ENCODE results near the gene HSD17B14.

The HSD17B14 gene

GRCh38 chr19:48830965-48831364, 5.3 kb downstream of the HSD17B14 start:
- Histone ChIP-seq H3K27me3 (ENCODE audit: insufficient read depth, low read depth, severe bottlenecking) (no peaks in the 10 kb centered on the region), H3K4me3 (ENCODE audit: low read depth, low read length) (no peak overlapping the region), H3K36me3 (peaks cover 2% of the 10 kb centered on the region; the same call in 1 of the 2 replicates), H3K9me3 (ENCODE audit: severe bottlenecking) (no peaks in the 10 kb centered on the region), H3K27ac (no peak overlapping the region)
- TF ChIP-seq CTCF (IDR thresholded peaks at IDR 0.05; ENCODE audit: low read depth, low read length): no peak
- no peak for DNase-seq

DNA sequence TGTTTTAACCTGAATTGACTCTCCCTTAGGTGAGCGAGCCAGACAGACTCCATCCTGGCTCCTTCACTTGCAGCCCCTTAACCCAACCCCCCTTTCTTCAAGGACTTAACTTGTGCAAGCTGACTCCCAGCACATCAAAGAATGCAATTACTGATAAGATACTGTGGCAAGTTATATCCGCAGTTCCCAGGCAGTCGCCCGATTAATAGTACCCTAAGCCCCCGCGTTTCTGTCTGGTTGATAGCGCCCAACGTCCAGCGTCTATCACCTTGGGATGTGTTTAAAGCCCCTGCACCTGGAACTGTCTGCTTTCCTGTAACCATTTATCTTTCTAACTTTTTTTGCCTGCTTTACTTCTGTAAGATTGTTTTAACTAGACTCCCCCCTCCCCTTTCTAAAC, 6.2 kb downstream of the HSD17B14 start:
- Histone ChIP-seq H3K27me3 (ENCODE audit: insufficient read depth, low read depth, severe bottlenecking) (no peaks in the 10 kb centered on the region), H3K36me3 (peaks cover 2% of the 10 kb centered on the region; the same call in 1 of the 2 replicates), H3K9me3 (ENCODE audit: severe bottlenecking) (no peaks in the 10 kb centered on the region), H3K27ac (no peak overlapping the region), H3K4me3 (ENCODE audit: low read depth, low read length) (no peak overlapping the region)
- no peak for DNase-seq
- no peak for TF ChIP-seq CTCF (IDR thresholded peaks at IDR 0.05; ENCODE audit: low read depth, low read length)

DNA sequence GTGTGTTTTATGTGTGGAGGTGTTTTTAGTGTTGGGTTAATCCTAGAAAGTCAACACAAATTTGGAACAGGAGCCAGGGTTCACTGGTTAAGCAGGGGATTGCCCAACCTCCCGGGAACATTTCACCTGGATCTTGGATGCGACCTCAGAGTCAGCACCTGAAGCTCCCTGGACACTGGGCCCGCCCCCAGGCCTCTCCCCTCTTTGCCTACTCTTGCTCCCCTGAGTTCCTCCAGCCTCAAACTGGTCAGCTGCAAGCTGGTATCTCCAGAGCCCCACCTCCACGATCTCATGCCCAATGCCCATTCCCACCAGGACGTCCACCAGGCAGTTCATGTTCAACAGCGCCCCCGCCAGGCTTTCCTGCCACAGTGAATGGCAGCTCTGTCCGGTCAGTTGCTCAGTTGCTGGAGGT, 9.7 kb downstream of the HSD17B14 start:
- H3K27ac ChIP-seq: no peak overlapping the region
- no peaks in the 10 kb centered on the region for H3K27me3 ChIP-seq (ENCODE audit: insufficient read depth, low read depth, severe bottlenecking)
- no peak for DNase-seq
- H3K4me3 ChIP-seq (ENCODE audit: low read depth, low read length): no peak overlapping the region
- H3K36me3 ChIP-seq: peaks cover 2% of the 10 kb centered on the region; the same call in 1 of the 2 replicates
- H3K9me3 ChIP-seq (ENCODE audit: severe bottlenecking): no peaks in the 10 kb centered on the region
- TF ChIP-seq CTCF (IDR thresholded peaks at IDR 0.05; ENCODE audit: low read depth, low read length): peak; percentile 30

- no peak for DNase-seq
- Histone ChIP-seq H3K27ac (no peak overlapping the region), H3K9me3 (ENCODE audit: severe bottlenecking) (no peaks in the 10 kb centered on the region), H3K36me3 (no peaks in the 10 kb centered on the region), H3K4me3 (ENCODE audit: low read depth, low read length) (no peak overlapping the region), H3K27me3 (ENCODE audit: insufficient read depth, low read depth, severe bottlenecking) (no peaks in the 10 kb centered on the region)
- no peak for TF ChIP-seq CTCF (IDR thresholded peaks at IDR 0.05; ENCODE audit: low read depth, low read length)
Measured at GRCh38 chr19:48822514-48822913, 13.8 kb downstream of the HSD17B14 start.

- H3K27me3 ChIP-seq (ENCODE audit: insufficient read depth, low read depth, severe bottlenecking): no peaks in the 10 kb centered on the region
- no peak for DNase-seq
- H3K9me3 ChIP-seq (ENCODE audit: severe bottlenecking): no peaks in the 10 kb centered on the region
Measured at GRCh38 chr19:48821633-48822032, 14.7 kb downstream of the HSD17B14 start.

More at GRCh38 chr19:48821633-48822032, 14.7 kb downstream of the HSD17B14 start:
- H3K36me3 ChIP-seq: no peaks in the 10 kb centered on the region
- no peak overlapping the region for H3K27ac ChIP-seq
- TF ChIP-seq CTCF (IDR thresholded peaks at IDR 0.05; ENCODE audit: low read depth, low read length): no peak
- H3K4me3 ChIP-seq (ENCODE audit: low read depth, low read length): no peak overlapping the region
